ENCODE results near the gene BLTP3A. TPM values are rescaled to one million over a fixed set of nuclear protein-coding genes. Genes with fewer than 3 reads are reported as not detected.

The BLTP3A gene
- total RNA-seq, 1 experiment from 2014 or later, result 20.2 TPM

- H3K4me1 ChIP-seq (ENCODE audit: control insufficient read depth, insufficient read depth, low read length), result peaks cover 17% of the 10 kb centered on the region
- no peaks in the 10 kb centered on the region for H3K36me3 ChIP-seq (ENCODE audit: control insufficient read depth, insufficient read depth, low read length)
- H3K27me3 ChIP-seq (ENCODE audit: control insufficient read depth, insufficient read depth, low read length), result no peaks in the 10 kb centered on the region
- no peak overlapping the region for H3K4me3 ChIP-seq (ENCODE audit: low read depth in 2 of 2, low read length in 2 of 2)
- DNase-seq (ENCODE audit: low read depth, low spot score), result no peak
- TF ChIP-seq TCF7L2 (IDR thresholded peaks at IDR 0.05; ENCODE audit: low read depth, low read length), result no peak
- no peak for TF ChIP-seq POLR2AphosphoS5 (IDR thresholded peaks at IDR 0.05; ENCODE audit: low read depth, low read length)
- TF ChIP-seq, protein P1, sequence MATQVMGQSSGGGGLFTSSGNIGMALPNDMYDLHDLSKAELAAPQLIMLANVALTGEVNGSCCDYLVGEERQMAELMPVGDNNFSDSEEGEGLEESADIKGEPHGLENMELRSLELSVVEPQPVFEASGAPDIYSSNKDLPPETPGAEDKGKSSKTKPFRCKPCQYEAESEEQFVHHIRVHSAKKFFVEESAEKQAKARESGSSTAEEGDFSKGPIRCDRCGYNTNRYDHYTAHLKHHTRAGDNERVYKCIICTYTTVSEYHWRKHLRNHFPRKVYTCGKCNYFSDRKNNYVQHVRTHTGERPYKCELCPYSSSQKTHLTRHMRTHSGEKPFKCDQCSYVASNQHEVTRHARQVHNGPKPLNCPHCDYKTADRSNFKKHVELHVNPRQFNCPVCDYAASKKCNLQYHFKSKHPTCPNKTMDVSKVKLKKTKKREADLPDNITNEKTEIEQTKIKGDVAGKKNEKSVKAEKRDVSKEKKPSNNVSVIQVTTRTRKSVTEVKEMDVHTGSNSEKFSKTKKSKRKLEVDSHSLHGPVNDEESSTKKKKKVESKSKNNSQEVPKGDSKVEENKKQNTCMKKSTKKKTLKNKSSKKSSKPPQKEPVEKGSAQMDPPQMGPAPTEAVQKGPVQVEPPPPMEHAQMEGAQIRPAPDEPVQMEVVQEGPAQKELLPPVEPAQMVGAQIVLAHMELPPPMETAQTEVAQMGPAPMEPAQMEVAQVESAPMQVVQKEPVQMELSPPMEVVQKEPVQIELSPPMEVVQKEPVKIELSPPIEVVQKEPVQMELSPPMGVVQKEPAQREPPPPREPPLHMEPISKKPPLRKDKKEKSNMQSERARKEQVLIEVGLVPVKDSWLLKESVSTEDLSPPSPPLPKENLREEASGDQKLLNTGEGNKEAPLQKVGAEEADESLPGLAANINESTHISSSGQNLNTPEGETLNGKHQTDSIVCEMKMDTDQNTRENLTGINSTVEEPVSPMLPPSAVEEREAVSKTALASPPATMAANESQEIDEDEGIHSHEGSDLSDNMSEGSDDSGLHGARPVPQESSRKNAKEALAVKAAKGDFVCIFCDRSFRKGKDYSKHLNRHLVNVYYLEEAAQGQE (IDR thresholded peaks at IDR 0.05; ENCODE audit: insufficient read depth in 1 of 2, low read depth in 2 of 2, low read length in 1 of 2), result no peak
- TF ChIP-seq SIN3A (IDR thresholded peaks at IDR 0.05; ENCODE audit: borderline replicate concordance, insufficient read depth, low read depth, low read length), result no peak
- TF ChIP-seq CTCF (IDR thresholded peaks at IDR 0.05), result no peak
- ChIA-PET POLR2A (no interaction called here), CTCF (interaction anchor here (0.5 kb wide), 1 partner anchor 56 kb away, joined by 3 read pairs; no protein-coding TSS in a partner anchor)
- intact Hi-C loops (cut with micrococcal nuclease; ENCODE audit: unreplicated experiment) (no loop called here), in situ Hi-C loops (cut with HindIII; ENCODE audit: low pct_unique_long_range_greater_than_20kb, low sequenced_read_pairs) (no loop called here)
- no TSS peak for BruUV-seq (replicated peaks)
- no peak for ATAC-seq
- no peaks in the 10 kb centered on the region for H3K9me3 ChIP-seq (ENCODE audit: control insufficient read depth, insufficient read depth, low read depth, low read length)
- no peak overlapping the region for H3K27ac ChIP-seq (ENCODE audit: low read length)
Observed at GRCh38 chr6:34813028-34813713, 21.3 kb downstream of the BLTP3A start.

- no TSS peak for BruUV-seq (replicated peaks)
- Histone ChIP-seq H3K27ac (ENCODE audit: low read length) (no peak overlapping the region), H3K27me3 (ENCODE audit: control insufficient read depth, insufficient read depth, low read length) (no peaks in the 10 kb centered on the region), H3K36me3 (ENCODE audit: control insufficient read depth, insufficient read depth, low read length) (no peaks in the 10 kb centered on the region), H3K4me3 (ENCODE audit: low read depth in 2 of 2, low read length in 2 of 2) (no peak overlapping the region), H3K4me1 (ENCODE audit: control insufficient read depth, insufficient read depth, low read length) (no peaks in the 10 kb centered on the region), H3K9me3 (ENCODE audit: control insufficient read depth, insufficient read depth, low read depth, low read length) (no peaks in the 10 kb centered on the region)
- ATAC-seq, result no peak
- ChIA-PET CTCF (no interaction called here), POLR2A (no interaction called here)
- in situ Hi-C loops (cut with HindIII; ENCODE audit: low pct_unique_long_range_greater_than_20kb, low sequenced_read_pairs) (no loop called here), intact Hi-C loops (cut with micrococcal nuclease; ENCODE audit: unreplicated experiment) (no loop called here)
- TF ChIP-seq CTCF (IDR thresholded peaks at IDR 0.05) (no peak), TCF7L2 (IDR thresholded peaks at IDR 0.05; ENCODE audit: low read depth, low read length) (no peak), SIN3A (IDR thresholded peaks at IDR 0.05; ENCODE audit: borderline replicate concordance, insufficient read depth, low read depth, low read length) (no peak), POLR2AphosphoS5 (IDR thresholded peaks at IDR 0.05; ENCODE audit: low read depth, low read length) (no peak)
- TF ChIP-seq, protein P1 (IDR thresholded peaks at IDR 0.05; ENCODE audit: insufficient read depth in 1 of 2, low read depth in 2 of 2, low read length in 1 of 2), result no peak
- no peak for DNase-seq (ENCODE audit: low read depth, low spot score)
Observed at GRCh38 chr6:34816635-34817301, 24.9 kb downstream of the BLTP3A start.

All from Panc1 (cell line).